Upper lobe of left lung (tissue), 6 donors: ENCODE data around the gene BPI. TPM values are rescaled to one million over a fixed set of nuclear protein-coding genes. Genes with fewer than 3 reads are reported as not detected.

Experiments
- ATAC-seq, 2 donors: fragments of 200-7000 bp; cut with Tn5 transposase; one replicate each; pipeline ENCODE4 v1.9.1; 2022; ENCODE audit warnings: mild to moderate bottlenecking in 2 of 2, moderate library complexity in 2 of 2; ENCODE audit not compliant: low FRiP score in 2 of 2
- DNase-seq, 2 donors: peaks; one replicate each; pipeline ENCODE4 v3.0.0-alpha.2; 2019 to 2020
- H3K27ac ChIP-seq, 4 donors: fragments of 200-600 bp; sonication (generic); one replicate each; pipeline ENCODE4 v1.5.1; 2016 to 2019
- H3K27me3 ChIP-seq, 4 donors: fragments of 200-600 bp; sonication (generic); one replicate each; pipeline ENCODE4 v1.5.1; 2017 to 2019
- H3K36me3 ChIP-seq, 4 donors: fragments of 200-600 bp; sonication (generic); one replicate each; pipeline ENCODE4 v1.5.1; 2016 to 2019
- H3K4me1 ChIP-seq, 4 donors: fragments of 200-600 bp; sonication (generic); one replicate each; pipeline ENCODE4 v1.5.1; 2018 to 2019
- H3K4me3 ChIP-seq, 4 donors: fragments of 200-600 bp; sonication (generic); one replicate each; pipeline ENCODE4 v1.5.1; 2017 to 2019; ENCODE audit warnings: mild to moderate bottlenecking in 2 of 4, moderate library complexity in 1 of 4
- H3K9me3 ChIP-seq, 4 donors: fragments of 200-600 bp; sonication (generic); one replicate each; pipeline ENCODE4 v1.5.1; 2018 to 2019
- CTCF ChIP-seq, 6 experiments: fragments of 450-650 bp in 4 of 6; fragments of 200-600 bp in 2 of 6; sonication (generic) in 2 of 6; IDR thresholded peaks; one replicate each; pipeline ENCODE4 v1.5.1; 2016 to 2019; ENCODE audit warnings: antibody characterized with exemption in 6 of 6
- EP300 ChIP-seq, 4 donors: sonication (generic); formaldehyde crosslinking; IDR thresholded peaks; one replicate each; pipeline ENCODE4 v1.5.1; 2017; ENCODE audit warnings: antibody characterized with exemption in 4 of 4, control low read depth in 2 of 4
- POLR2A ChIP-seq, 4 donors: fragments of 450-650 bp; IDR thresholded peaks; one replicate each; pipeline ENCODE4 v1.5.1; 2016 to 2017; ENCODE audit warnings: antibody characterized with exemption in 4 of 4, mild to moderate bottlenecking in 2 of 4
- POLR2AphosphoS5 ChIP-seq, 2 donors: sonication (generic); formaldehyde crosslinking; IDR thresholded peaks; one replicate each; pipeline ENCODE4 v1.5.1; 2017; ENCODE audit warnings: antibody characterized with exemption in 2 of 2
- WGBS, 2 donors: methylation state at CpG; one replicate each; pipeline ENCODE4 v1.1.5; 2017 to 2018; 5-methylcytosine and 5-hydroxymethylcytosine counted together
- total RNA-seq, 6 donors: library from RNA; depleted of rRNA in 4 of 6; stranded (reverse); fragments of >200 nt in 4 of 6; gene quantifications; one replicate each; pipeline versions ENCODE4 v1.1.0 to v1.2.1, GENCODE V29; 2016 to 2021
- donor health status: DM: no; HTN: no; CAD: no; lungs with moderate emphysema.
- donor health status: DM: no; HTN: yes; CAD: no; lungs with severe emphysema.

Gene BPI
- total RNA-seq, 6 donors from 2014 or later, result 0.14 to 6.3 (median 0.67) TPM; not detected in 1

- Histone ChIP-seq H3K4me1 (peaks cover 3 to 25% (median 12%) of the 10 kb centered on the region in 4 donors), H3K27ac (peak overlapping the region; percentile 37 to 83 (median 78)), H3K27me3 (no peaks in the 10 kb centered on the region), H3K9me3 (no peaks in the 10 kb centered on the region), H3K4me3 (no peak overlapping the region), H3K36me3 (no peaks in the 10 kb centered on the region)
- no peak for TF ChIP-seq EP300 (IDR thresholded peaks at IDR 0.05)
- no peak for TF ChIP-seq POLR2A (IDR thresholded peaks at IDR 0.05)
- no peak for TF ChIP-seq CTCF (IDR thresholded peaks at IDR 0.05)
- peak; percentile 46 to 54 for TF ChIP-seq POLR2AphosphoS5 (IDR thresholded peaks at IDR 0.05)
- peak; percentile 53 to 87 for DNase-seq
- WGBS, 2 donors, result 9 to 17% methylated on average over 9 to 12 of the region's 13 CpGs
- peak; percentile 83 to 90 for ATAC-seq
Measured at GRCh38 chr20:38298768-38299288, 5.1 kb upstream of the BPI start.

- DNase-seq (peak in 1 of 2 donors; percentile 78), ATAC-seq (peak in 1 of 2 donors; percentile 64)
- H3K9me3 ChIP-seq, result no peaks in the 10 kb centered on the region
- no peaks in the 10 kb centered on the region for H3K36me3 ChIP-seq
- H3K4me3 ChIP-seq, result no peak overlapping the region
- peaks cover 3 to 25% (median 12%) of the 10 kb centered on the region in 4 donors for H3K4me1 ChIP-seq
- 56 to 67% methylated on average over 4 to 6 of the region's 6 CpGs for WGBS, 2 donors
- no peaks in the 10 kb centered on the region for H3K27me3 ChIP-seq
- H3K27ac ChIP-seq, result peak overlapping the region in 3 of 4 donors; percentile 37 to 83 (median 72)
- TF ChIP-seq POLR2AphosphoS5 (IDR thresholded peaks at IDR 0.05) (no peak), POLR2A (IDR thresholded peaks at IDR 0.05) (no peak), CTCF (IDR thresholded peaks at IDR 0.05) (no peak), EP300 (IDR thresholded peaks at IDR 0.05) (no peak)
Measured at GRCh38 chr20:38299963-38300362, 4.0 kb upstream of the BPI start.

GRCh38 chr20:38300438-38300837, 3.5 kb upstream of the BPI start:
- H3K4me1 ChIP-seq, result peaks cover 3 to 25% (median 12%) of the 10 kb centered on the region in 4 donors
- TF ChIP-seq EP300 (IDR thresholded peaks at IDR 0.05) (no peak), POLR2A (IDR thresholded peaks at IDR 0.05) (no peak), POLR2AphosphoS5 (IDR thresholded peaks at IDR 0.05) (no peak), CTCF (IDR thresholded peaks at IDR 0.05) (no peak)
- peak overlapping the region in 2 of 4 donors; percentile 72 to 83 for H3K27ac ChIP-seq
- H3K9me3 ChIP-seq, result no peaks in the 10 kb centered on the region
- WGBS, 2 donors, result 69 to 71% methylated on average over 4 of the region's 4 CpGs
- H3K27me3 ChIP-seq, result no peaks in the 10 kb centered on the region
- DNase-seq (no peak), ATAC-seq (no peak)
- no peaks in the 10 kb centered on the region for H3K36me3 ChIP-seq
- H3K4me3 ChIP-seq, result no peak overlapping the region

- H3K27me3 ChIP-seq, result no peaks in the 10 kb centered on the region
- no peaks in the 10 kb centered on the region for H3K36me3 ChIP-seq
- no peak for TF ChIP-seq CTCF (IDR thresholded peaks at IDR 0.05)
- no peak for TF ChIP-seq POLR2AphosphoS5 (IDR thresholded peaks at IDR 0.05)
- TF ChIP-seq POLR2A (IDR thresholded peaks at IDR 0.05), result no peak
- no peak for TF ChIP-seq EP300 (IDR thresholded peaks at IDR 0.05)
- H3K27ac ChIP-seq, result no peak overlapping the region
- H3K9me3 ChIP-seq, result no peaks in the 10 kb centered on the region
- no peak for DNase-seq
- ATAC-seq, result no peak
- no peak overlapping the region for H3K4me3 ChIP-seq
- WGBS, 2 donors, result 90 to 91% methylated on average over 3 of the region's 3 CpGs
- H3K4me1 ChIP-seq, result peaks cover 3 to 24% (median 12%) of the 10 kb centered on the region in 4 donors
Measured at GRCh38 chr20:38301309-38301708, 2.6 kb upstream of the BPI start.

- ATAC-seq (no peak), DNase-seq (no peak)
- WGBS, 2 donors, result 29 to 47% methylated on average over 10 of the region's 11 CpGs
- H3K4me3 ChIP-seq, result no peak overlapping the region
- H3K4me1 ChIP-seq, result peaks cover 3 to 22% (median 11%) of the 10 kb centered on the region in 4 donors
- no peaks in the 10 kb centered on the region for H3K9me3 ChIP-seq
- no peaks in the 10 kb centered on the region for H3K36me3 ChIP-seq
- TF ChIP-seq EP300 (IDR thresholded peaks at IDR 0.05), result no peak
- TF ChIP-seq POLR2AphosphoS5 (IDR thresholded peaks at IDR 0.05), result no peak
- no peak for TF ChIP-seq CTCF (IDR thresholded peaks at IDR 0.05)
- TF ChIP-seq POLR2A (IDR thresholded peaks at IDR 0.05), result no peak
- H3K27me3 ChIP-seq, result no peaks in the 10 kb centered on the region
- no peak overlapping the region for H3K27ac ChIP-seq
Measured at GRCh38 chr20:38302786-38303185, 1.2 kb upstream of the BPI start.
